ENCODE data around the gene ARSK. TPM values are rescaled to one million over a fixed set of nuclear protein-coding genes. Genes with fewer than 3 reads are reported as not detected.

Gene ARSK
- total and polyA plus RNA-seq, 2 of the 13 experiments (the other 11 are each of a cell fraction or from before 2014, with no cell fraction given), result 7.9 TPM

Small RNA genes within 50 kb of the gene (small RNA-seq; reads per million reads assigned to genes)
- 0 reads per million in 3 experiments for gene RNU6-308P (ENCODE audit: insufficient read depth in 2 of 3, insufficient read length in 3 of 3, low read depth in 2 of 3, low replicate concordance in 1 of 3)

Other genes with a start within 250 kb of the ARSK start
- not detected in 2 replicates for gene FAM81B, start 163.7 kb upstream of the ARSK start, total RNA-seq (2016; rRNA removed; fragmentation: Illumina TruSeq; extraction: Trizol)
- gene FAM81B, start 163.7 kb upstream of the ARSK start, polyA plus RNA-seq (2011; rRNA removed), result not detected in 2 replicates
- gene SKIC3, start 124 bp upstream of the ARSK start, total RNA-seq (2016; rRNA removed; fragmentation: Illumina TruSeq; extraction: Trizol), result 61.5 and 86.9 TPM in 2 replicates
- gene SKIC3, start 124 bp upstream of the ARSK start, polyA plus RNA-seq (2011; rRNA removed), result 34.3 and 36.9 TPM in 2 replicates
- not detected in 2 replicates for gene GPR150, start 65.0 kb downstream of the ARSK start, total RNA-seq (2016; rRNA removed; fragmentation: Illumina TruSeq; extraction: Trizol)
- 0.03 TPM in 1 of 2 replicates, not detected in the other for gene GPR150, start 65.0 kb downstream of the ARSK start, polyA plus RNA-seq (2011; rRNA removed)
- 1.2 and 2.2 TPM in 2 replicates for gene RFESD, start 91.7 kb downstream of the ARSK start, total RNA-seq (2016; rRNA removed; fragmentation: Illumina TruSeq; extraction: Trizol)
- gene RFESD, start 91.7 kb downstream of the ARSK start, polyA plus RNA-seq (2011; rRNA removed), result 1.1 TPM in 2 replicates
- not detected in 2 replicates for gene SPATA9, start 127.9 kb downstream of the ARSK start, total RNA-seq (2016; rRNA removed; fragmentation: Illumina TruSeq; extraction: Trizol)
- gene SPATA9, start 127.9 kb downstream of the ARSK start, polyA plus RNA-seq (2011; rRNA removed), result not detected in 2 replicates
- gene RHOBTB3, start 176.2 kb downstream of the ARSK start, total RNA-seq (2016; rRNA removed; fragmentation: Illumina TruSeq; extraction: Trizol), result 35.4 and 39.6 TPM in 2 replicates
- 27.8 and 31.6 TPM in 2 replicates for gene RHOBTB3, start 176.2 kb downstream of the ARSK start, polyA plus RNA-seq (2011; rRNA removed)

Measured in HepG2 (cell line).